NCI-H187 treated with DMSO at 0.1 percent for 48 hours (cell line): ENCODE data around the gene PLOD3.
"Not testable (repeated sequence)": the region's sequence is repeated elsewhere in the genome, so short reads cannot be mapped to it uniquely, and the experiment has no call there.

Source experiments
- DNase-seq: peaks from one replicate; lab custom pipeline; 2025; lab: John Stamatoyannopoulos, UW

The PLOD3 gene, protein sequence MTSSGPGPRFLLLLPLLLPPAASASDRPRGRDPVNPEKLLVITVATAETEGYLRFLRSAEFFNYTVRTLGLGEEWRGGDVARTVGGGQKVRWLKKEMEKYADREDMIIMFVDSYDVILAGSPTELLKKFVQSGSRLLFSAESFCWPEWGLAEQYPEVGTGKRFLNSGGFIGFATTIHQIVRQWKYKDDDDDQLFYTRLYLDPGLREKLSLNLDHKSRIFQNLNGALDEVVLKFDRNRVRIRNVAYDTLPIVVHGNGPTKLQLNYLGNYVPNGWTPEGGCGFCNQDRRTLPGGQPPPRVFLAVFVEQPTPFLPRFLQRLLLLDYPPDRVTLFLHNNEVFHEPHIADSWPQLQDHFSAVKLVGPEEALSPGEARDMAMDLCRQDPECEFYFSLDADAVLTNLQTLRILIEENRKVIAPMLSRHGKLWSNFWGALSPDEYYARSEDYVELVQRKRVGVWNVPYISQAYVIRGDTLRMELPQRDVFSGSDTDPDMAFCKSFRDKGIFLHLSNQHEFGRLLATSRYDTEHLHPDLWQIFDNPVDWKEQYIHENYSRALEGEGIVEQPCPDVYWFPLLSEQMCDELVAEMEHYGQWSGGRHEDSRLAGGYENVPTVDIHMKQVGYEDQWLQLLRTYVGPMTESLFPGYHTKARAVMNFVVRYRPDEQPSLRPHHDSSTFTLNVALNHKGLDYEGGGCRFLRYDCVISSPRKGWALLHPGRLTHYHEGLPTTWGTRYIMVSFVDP

DNA sequence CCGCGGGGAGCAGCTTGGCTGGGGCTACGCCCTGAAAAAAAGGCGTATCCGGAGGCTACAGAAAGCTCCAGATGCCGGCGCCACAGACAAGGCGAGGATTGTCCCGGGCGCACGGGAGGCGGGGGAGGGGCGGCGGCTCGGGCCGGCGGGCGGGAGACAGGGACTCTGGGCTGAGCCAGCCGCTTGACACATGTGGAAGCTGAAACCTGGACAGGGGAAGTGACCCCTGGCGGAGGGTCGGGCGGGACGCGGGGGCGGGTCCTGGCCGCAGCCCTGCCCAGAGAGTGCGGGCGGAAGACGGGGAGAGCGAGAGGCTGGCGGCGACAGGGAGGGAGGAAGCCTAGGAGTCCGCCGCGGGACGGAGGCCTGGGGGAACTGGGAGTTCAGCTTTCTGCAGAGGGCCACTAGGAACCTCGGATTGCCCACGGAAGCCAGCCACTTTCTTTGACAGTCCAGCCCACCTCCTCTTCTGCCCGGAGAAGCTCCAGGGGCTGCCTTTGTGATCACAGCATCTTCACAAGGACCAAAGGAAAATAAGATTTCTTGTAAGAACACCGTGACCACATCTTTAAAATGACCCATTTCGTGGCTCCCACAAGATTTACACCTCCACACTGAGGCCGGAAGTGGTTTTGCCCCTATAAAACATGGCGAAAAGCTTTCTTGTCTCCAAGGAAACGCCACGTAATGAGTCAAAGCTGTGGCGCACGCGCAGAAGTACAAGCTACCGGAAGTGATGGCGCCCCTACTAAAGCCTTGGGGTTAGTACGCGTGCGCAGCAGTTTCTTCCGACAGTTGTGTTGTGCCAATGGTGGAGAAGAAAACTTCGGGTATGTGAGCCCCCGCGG, at the start of gene PLOD3, which contains the start of gene ZNHIT1:
TSS of gene PLOD3 (minus strand) at position 194 of the 848 bp plus-strand sequence. CDS start 307 bp downstream, outside the sequence.
TSS of gene ZNHIT1 (plus strand) at position 778 of the 848 bp plus-strand sequence. CDS start at position 809, 31 bp downstream.
- DNase-seq, result peak; percentile 97

DNA sequence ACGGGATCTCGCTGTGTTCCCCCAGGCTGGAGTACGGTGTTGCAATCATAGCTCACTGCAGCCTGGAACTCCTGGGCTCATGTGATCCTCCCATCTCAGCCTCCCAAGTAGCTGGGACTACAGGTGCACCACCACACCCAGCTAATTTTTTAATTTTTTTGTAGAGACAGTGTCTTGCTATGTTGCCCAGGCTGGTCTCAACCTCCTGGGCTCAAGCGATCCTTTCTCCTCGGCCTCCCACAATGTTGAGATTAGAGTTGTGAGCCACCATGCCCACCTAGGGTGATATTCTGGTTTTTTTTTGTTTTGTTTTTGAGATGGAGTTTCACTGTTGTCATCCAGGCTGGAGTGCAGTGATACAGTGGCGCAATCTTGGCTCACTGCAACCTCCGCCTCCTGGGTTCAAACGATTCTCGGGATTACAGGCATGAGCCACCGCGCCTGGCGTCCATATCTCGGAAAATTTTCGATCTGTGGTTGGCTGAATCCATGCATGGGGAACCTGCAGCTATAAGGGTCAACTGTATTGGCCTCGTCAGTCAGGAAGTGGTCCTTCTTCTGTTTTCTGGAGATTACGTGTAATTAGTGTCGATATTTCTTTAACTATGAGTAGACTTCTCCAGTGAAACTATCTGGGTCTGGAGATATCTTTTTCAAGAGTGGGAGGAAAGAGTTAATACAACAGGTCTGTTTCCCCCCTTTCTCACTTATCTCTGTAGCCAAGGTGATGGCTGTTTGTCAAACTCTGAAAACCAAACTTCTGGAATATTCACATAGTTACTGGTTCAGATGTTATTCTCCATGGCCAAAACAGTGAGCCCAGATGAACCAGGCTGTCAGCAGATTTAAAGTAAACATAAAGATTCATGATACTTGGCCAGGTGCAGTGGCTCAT, 48.5 kb upstream of the PLOD3 start:
- no peak for DNase-seq

DNA sequence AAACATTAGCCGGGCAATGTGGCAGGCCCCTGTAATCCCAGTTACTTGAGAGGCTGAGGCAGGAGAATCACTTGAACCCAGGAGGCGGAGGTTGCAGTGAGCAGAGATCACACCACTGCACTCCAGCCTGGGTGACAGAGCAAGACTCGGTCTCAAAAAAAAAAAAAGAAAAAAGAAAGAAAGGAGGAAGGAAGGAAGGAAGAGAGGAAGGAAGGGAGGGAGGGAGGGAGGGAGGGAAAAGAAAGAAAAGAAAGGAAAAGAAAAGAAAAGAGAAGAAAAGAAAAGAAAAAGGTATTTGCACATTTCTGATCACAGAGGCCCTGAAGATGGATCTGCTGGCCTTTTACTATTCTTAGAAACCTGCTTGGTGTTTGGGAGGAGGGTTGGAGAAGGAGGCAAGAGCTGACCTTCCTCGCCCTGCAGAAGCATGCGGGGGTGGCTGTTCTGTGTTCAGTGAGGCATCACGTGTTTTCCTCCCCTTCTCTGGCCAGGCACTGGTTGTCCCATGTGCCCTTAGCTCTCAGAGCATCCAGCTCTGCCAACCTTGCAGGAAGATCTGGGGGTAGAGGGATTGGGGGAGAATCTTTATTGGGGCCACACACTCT, 46.8 kb upstream of the PLOD3 start:
- DNase-seq, result not testable (repeated sequence)

DNA sequence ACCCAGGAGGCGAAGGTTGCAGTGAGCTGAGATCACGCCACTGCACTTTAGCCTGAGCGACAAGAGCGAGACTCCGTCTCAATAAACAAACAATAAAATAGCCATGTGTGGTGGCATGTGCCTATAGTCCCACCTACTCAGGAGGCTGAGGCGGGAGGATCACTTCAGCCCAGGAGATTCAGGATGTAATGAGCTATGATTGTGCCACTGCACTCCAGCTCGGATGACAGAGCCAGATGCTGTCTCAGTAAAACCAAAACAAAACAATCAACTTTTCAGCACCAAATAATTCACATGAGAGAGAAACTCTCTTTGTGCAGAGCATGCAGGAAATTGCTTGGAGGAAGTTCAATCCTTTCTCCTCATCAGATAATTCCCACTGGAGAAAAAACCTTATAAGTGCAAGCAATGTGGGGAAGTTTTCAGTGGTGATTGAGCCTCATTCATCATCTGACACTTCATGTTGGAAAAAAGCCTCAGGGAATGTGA, 40.9 kb upstream of the PLOD3 start:
- DNase-seq, result no peak

DNA sequence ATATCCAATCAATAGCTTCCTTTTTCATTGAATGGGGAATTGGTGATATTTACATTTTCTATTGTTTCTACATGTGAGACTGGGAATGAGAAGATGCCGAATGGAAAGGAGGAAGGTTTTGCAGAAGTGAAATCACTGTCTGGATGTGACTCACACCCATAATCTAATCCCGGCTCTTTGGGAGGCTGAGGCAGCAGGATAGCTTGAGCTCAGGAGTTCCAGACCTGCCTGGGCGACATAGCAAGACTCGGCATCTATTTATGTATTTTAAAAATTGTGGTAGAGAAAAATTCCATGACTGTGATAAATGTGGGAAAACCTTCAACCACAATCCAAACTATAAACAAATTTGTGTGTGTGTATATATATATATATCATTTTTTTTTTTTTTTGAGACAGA, 38.4 kb upstream of the PLOD3 start:
- DNase-seq, result no peak

DNA sequence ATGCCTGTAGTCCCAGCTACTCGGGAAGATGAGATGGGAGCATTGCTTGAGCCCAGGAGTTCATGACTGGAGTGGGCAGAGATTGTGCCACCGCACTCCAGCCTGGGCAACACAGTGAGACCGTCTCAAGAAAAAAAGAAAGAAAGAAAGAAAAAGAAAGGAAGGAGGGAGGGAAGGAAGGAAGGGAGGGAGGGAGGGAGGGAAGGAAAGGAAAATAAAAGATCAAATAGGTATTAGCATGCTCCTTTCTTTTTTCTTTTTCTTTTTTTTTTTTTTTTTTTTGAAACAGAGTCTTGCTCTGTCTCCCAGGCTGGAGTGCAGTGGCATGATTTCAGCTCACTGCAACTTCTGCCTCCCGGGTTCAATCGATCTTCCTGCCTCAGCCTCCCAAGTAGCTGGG, 35.8 kb upstream of the PLOD3 start:
- DNase-seq, result not testable (repeated sequence)

DNA sequence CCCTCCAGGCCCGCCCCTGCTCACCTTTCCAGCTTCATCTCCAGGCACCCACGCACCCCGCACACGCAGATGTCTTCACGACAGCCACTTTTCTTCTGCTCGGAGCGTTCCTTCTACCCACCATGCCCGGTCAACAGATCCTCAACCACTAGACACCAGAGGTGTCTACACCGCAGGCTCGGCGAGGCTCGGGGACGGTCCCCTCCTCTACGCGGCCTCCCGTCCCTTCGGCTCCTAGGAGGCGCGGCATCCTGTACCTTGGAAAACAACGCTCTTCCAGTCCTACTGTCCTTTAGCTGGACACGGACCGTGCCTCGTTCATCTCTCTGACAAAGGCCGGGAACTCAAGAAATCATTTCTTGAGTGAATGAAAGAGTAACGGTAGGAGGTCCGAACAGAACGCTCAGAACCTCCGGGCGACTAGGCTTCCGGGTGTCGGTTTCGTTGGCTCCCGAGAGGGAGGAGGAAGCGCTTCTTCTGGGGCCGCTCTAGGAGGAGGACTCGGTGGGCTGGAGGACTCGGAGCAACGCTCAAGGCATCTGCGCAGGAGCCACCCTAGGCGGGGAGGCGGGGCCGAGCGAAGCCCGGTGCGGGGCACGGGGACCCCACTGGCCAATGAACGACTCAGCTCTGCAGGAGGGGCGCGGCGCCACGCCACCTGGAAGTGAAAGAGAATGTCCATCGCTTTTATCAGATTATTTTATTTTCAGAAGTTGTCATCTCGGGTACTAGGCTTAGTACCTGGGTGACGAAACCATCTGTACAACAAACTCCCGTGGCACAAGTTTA, 34.7 kb upstream of the PLOD3 start:
- DNase-seq, result peak; percentile 88

DNA sequence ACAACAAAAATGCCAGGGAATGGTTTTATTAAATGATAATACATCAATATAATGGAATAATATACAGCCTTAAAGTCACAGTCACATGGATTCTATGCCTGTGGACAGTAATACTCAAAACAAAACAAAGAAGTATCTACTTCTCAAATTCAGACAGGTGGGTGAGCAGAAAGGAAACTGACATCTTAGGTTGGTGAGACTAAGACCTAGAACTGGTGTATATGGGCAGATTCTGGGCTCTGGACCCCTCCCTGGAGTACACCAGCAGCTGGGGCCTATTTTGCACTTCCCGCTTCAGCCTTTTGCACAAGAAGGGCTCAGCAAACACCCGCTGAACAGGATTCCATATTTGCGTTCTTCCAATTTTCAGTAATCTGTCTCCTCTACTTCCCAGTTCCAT, 32.9 kb upstream of the PLOD3 start:
- DNase-seq, result no peak

DNA sequence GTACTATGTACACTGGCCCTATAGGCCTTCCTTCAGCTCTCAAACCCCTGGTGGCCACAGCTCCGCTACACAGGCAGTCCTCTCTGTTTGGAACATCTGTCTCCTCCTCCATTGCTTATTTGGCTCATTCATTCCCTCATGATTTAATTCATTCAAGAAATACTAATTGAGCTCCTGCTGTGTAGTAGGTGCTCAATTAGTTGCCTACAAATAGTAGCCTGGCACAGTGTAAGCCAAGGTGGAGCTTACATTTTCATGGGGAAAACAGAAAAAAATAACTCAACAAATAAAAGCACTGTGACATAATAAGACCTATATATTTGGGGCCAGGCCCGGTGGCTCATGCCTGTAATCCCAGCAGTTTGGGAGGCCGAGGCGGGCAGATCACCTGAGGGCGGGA, 30.9 kb upstream of the PLOD3 start:
- DNase-seq, result no peak

DNA sequence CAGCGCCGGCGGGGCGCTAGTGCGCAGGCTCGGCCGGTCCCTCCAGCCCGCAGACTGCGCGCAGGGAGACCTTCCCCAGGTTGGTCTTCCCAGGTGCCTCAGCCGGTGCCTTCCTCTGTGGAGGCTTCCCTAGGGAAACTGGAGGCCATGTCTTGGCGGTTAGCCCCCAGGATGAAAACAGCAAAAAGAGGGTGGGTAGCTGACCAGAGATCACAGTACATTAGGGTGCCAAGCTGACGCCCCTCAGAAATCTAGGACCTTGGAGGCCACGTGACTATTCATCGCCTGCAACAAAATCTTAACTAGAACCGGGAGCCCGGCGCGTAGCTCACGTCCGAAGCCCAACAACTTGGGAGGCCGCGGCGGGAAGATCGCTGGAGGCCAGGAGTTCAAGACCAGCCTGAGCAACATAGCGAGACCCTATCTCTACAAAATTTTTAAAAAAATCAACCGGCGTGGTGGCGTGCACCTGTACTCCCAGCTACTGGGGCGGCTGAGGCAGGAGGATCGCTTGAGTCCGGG, 27.8 kb upstream of the PLOD3 start:
- no peak for DNase-seq

DNA sequence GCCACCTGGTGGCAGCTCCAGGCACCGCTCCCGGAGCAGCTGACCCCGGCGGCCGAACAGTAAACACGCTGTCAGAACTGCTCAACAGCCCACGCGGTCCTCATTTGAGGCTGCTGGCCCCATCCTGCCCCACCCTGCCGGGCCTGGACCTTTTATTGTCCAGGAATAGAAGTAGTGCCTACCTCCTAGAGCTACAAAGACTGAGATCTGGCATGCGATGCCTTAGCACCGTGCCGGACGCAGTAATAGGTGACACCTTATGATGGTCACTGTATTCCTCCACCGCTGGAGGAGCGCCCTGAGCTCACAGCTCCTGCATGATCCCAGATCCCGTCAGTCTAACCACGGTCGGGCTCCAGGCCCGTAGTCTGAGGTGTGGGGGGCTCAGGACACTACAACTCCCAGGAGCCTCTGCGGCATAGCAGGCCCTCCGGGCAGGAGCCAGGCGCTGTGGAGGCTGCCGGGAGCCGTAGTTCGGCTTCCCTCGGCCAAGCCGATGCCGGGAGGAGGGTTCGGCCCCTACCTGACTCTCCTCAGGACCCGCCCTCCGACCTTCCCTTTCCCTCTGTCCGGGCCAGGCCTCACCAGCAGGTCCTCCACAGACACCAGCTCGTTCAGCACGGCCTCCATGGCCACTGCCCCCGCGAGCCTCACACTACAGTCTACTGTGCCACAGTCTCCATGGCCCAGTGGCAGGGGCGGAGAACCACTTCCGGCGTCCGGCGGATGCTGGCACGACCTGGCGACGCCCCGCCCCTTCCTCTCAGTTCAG, 27.2 kb upstream of the PLOD3 start, which contains the start of gene FIS1:
TSS of gene FIS1 (minus strand) at position 707 of the 772 bp plus-strand sequence. CDS start at position 630, 77 bp downstream.
- peak; percentile 81 for DNase-seq

DNA sequence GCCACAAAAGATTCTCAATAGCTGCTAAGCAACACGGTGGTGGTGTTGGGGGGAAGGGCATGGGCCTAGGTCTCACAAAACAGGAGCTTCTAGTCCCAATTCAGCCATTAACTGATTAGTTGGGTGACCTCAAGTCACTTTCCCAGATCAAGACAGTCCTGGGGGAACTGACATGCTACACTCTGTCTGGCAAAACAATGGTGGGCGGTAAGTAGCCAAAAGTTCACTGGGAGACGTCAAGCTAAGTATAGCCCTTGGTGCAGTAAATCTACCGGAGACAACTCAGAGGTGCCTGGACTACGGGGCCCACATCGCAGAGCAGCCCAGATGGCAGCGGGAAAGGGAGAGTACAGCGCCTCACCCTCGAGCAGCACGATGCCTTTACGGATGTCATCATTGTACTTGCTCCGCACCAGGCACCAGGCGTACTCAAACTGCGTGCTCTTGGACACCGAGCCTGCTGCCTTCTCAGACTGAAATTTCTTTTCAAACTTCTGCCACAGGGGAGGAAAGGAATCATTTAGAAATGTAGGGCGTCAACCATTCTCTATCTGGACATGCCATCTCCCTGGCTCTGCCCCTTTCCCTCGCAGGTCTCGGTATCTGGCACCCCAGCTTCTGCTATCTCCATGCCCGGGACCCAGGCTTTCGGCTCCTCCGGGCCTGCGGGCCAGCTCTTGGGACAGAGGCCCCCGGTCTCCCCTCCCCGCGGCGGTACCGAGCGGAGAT, 26.4 kb upstream of the PLOD3 start:
- no peak for DNase-seq

DNA sequence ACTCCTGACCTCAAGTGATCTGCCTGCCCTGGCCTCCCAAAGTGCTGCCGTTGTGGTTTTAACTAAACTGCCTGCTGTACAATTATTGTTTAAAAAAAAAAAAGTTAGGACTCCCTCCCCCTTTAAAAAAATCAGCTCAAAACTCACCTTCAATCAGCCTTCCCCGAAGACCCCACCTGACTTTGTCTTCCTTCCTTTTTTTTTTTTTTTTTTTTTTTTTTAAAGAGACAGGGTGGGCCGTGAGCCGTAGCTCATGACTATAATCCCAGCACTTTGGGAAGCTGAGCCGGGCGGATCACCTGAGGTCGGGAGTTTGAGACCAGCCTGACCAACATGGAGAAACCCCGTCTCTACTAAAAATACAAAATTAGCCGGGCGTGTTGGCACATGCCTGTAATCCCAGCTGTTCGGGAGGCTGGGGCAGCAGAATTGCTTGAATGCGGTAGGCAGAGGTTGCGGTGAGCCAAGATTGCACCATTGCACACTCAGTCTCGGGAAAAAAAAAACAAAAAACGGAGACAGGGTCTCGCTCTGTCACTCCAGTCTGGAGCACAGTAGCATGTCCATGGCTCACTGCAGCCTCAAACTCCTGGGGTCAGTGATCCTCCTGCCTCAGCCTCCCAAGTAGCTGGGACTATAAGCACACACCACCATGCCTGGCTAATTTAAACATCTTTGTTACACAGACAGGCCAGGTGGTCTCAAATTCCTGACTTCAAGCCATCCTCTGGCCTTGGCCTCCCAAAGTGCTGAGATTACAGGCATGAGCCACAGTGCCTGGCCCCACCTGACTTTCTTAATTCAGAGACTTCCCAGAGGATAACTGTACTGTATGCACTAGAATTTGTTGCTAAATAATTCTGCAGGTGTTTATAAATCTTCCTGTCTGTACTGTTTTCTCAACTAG, 24.3 kb upstream of the PLOD3 start:
- DNase-seq, result no peak

DNA sequence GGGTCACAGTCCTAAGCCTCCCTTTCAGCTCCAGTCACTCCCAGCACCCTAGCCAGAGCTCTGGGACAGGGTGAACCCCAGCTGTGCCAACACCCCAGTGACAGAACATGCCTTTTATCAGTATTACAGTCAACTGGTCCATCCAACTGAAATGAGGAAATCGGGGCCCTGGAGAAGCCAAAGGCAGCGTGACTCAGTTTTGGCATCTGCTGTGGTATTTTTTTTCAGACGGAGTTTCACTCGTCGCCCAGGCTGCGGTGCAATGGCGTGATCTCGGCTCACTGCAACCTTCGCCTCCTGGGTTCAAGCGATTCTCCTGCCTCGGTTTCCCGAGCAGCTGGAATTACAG, 23.6 kb upstream of the PLOD3 start:
- no peak for DNase-seq

DNA sequence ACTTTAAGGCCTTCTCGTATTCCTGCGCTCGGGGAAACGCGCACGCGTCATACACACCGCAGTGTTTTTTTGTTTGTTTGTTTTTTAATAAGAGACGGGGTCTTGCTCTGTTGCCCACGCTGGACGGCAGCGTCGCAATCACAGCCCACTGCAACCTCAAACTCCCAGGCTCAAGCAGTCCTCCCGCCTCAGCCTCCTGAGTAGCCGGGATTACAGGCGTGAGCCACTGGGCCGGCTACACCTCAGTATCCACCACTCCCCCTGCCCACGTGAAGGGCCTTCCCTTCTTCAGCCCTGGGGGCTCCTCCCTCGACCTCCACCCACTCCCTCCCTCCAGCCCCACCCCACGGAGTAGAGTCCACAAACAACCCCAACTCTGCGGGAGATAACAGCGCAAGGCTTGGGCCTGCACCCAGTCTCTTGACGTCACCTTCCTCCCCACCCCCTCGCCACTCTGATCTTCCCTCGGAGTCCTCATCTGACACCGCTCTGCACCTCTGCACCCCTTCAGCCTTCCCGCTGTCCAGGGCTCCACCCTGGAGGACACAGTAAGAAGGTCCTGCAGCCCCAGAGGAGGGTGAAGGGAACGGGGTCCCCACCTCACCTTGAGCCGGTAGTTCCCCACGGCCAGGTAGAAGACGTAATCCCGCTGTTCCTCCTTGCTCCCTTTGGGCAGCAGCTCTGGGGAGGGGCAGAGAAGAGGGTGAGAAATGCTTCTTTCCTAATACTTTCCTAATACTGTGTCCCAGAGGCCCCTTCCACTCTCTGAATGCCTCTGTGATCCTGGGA, 23.0 kb upstream of the PLOD3 start:
- no peak for DNase-seq

DNA sequence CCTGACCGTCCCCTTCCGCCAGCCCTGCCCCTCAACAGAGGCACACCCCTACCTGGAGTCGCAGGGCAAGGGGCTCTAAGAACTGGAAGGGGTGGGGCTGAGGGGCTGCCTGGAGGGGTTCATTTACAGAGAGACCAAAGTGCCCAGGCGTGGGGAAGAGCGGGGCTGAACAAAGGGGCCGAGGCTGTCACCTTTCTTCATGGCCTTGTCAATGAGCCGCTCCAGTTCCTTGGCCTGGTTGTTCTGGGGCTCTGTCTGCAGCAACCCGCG, 22.5 kb upstream of the PLOD3 start:
- no peak for DNase-seq
